Endodermal cell (in vitro differentiated cells): ENCODE measurements around the gene SPRED1. TPM values are rescaled to one million over a fixed set of nuclear protein-coding genes. Genes with fewer than 3 reads are reported as not detected.
A peak's percentile ranks its signal among the peaks of the same experiment; 100 is the strongest.

Source experiments
- DNase-seq: peaks from one replicate; pipeline ENCODE4 v3.0.0-alpha.2; 2017
- H3K27ac ChIP-seq: 2 replicates; pipeline ENCODE4 v1.5.1; 2013; ENCODE audit warnings: mild to moderate bottlenecking, low read depth, low read length, moderate library complexity
- H3K27me3 ChIP-seq: 2 replicates; pipeline ENCODE4 v1.6.1; 2013; ENCODE audit warnings: mild to moderate bottlenecking, low read length, moderate library complexity; ENCODE audit not compliant: insufficient read depth, control insufficient read depth, poor library complexity, severe bottlenecking
- H3K36me3 ChIP-seq: 2 replicates; pipeline ENCODE4 v1.7.0; 2013; ENCODE audit warnings: mild to moderate bottlenecking, low read length, moderate library complexity; ENCODE audit not compliant: control insufficient read depth, insufficient read depth
- H3K4me1 ChIP-seq: one replicate; pipeline ENCODE4 v1.7.0; 2013; ENCODE audit warnings: low read length; ENCODE audit not compliant: control insufficient read depth, insufficient read depth
- H3K4me3 ChIP-seq: 2 replicates; pipeline ENCODE4 v1.5.1; 2013; ENCODE audit warnings: mild to moderate bottlenecking, low read length, moderate library complexity
- H3K9ac ChIP-seq: 2 replicates; pipeline ENCODE4 v1.6.1; 2013; ENCODE audit warnings: mild to moderate bottlenecking, low read length, moderate library complexity; ENCODE audit not compliant: poor library complexity, severe bottlenecking; ENCODE audit errors: extremely low read depth
- H3K9me3 ChIP-seq: 2 replicates; pipeline ENCODE4 v1.6.1; 2013; ENCODE audit warnings: mild to moderate bottlenecking, low read length, moderate library complexity; ENCODE audit not compliant: control insufficient read depth
- H3K27ac Mint-ChIP-seq: 2 replicates; pipeline ENCODE4 v1.8.0; 2020; ENCODE audit warnings: mixed read lengths
- H3K27me3 Mint-ChIP-seq: 2 replicates; pipeline ENCODE4 v1.8.0; 2021; ENCODE audit warnings: mild to moderate bottlenecking, mixed read lengths; ENCODE audit not compliant: insufficient read depth
- H3K36me3 Mint-ChIP-seq: 2 replicates; pipeline ENCODE4 v1.8.0; 2020; ENCODE audit warnings: low read depth, mixed read lengths
- H3K4me1 Mint-ChIP-seq: 2 replicates; pipeline ENCODE4 v1.8.0; 2020; ENCODE audit warnings: mixed read lengths
- H3K4me3 Mint-ChIP-seq: 2 replicates; pipeline ENCODE4 v1.8.0; 2020; ENCODE audit warnings: mild to moderate bottlenecking, moderate library complexity, mixed read lengths
- H3K9me3 Mint-ChIP-seq: 2 replicates; pipeline ENCODE4 v1.8.0; 2020; ENCODE audit warnings: mild to moderate bottlenecking, mixed read lengths
- WGBS, 2 experiments: methylation state at CpG; one replicate each; pipeline versions ENCODE4 v1.1.5 to v1.1.7; 2013; ENCODE audit warnings: missing lambda C conversion rate in 2 of 2, mixed read lengths in 1 of 2; ENCODE audit not compliant: insufficient coverage in 1 of 2, insufficient read length in 1 of 2; 5-methylcytosine and 5-hydroxymethylcytosine counted together
- total RNA-seq, 2 donors: library from RNA; stranded (reverse); fragmentation: NEBNext Ultra II Directional in 1 of 2; extraction: Animal tissue kit (Norgen Biotek cat#: 25700) in 1 of 2; gene quantifications; 2 replicates in 1 of 2; 3 replicates in 1 of 2; pipeline ENCODE4 v1.2.1, GENCODE V29; 2021
- TF ChIP-seq, protein P1 (sequence below): fragments of 200-600 bp; sonication (generic); conservative IDR thresholded peaks from 2 replicates; pipeline ENCODE4 v1.5.0; 2021; ENCODE audit warnings: antibody characterized with exemption, mild to moderate bottlenecking

Gene SPRED1
- total RNA-seq, 2 donors from 2014 or later = 50.8 to 61.7 TPM

DNA sequence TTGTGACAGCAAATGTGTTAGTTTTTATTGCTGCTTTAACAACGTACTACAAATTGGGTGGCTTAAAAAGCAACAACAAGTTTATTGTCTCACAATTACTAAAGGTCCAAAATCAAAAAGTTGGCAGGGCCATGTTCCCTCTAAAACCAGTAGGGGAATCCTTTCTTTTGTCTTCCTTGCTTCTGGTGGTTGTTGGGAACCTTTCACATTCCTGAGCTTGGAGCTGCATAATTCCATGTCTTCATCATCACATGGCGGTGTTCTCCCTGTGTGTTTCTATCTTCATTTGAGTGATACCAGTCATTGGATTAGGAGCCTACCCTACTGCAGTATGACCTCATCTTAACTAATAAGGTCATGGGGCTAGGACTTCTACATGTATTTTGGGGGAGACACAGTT, 7.4 kb downstream of the SPRED1 start:
- Histone ChIP-seq H3K36me3 (peaks cover 16% of the 10 kb centered on the region), H3K4me1 (peaks cover 2% of the 10 kb centered on the region), H3K27ac (no peak overlapping the region), H3K9me3 (no peaks in the 10 kb centered on the region), H3K9ac (no peak overlapping the region), H3K27me3 (no peaks in the 10 kb centered on the region), H3K4me3 (peak overlapping the region; percentile 52)
- Mint-ChIP-seq H3K4me3 (no peak overlapping the region), H3K36me3 (no peaks in the 10 kb centered on the region), H3K9me3 (no peaks in the 10 kb centered on the region), H3K27me3 (no peaks in the 10 kb centered on the region), H3K4me1 (peaks cover 29% of the 10 kb centered on the region), H3K27ac (no peak overlapping the region)
- peak; percentile 52 for DNase-seq
- 73 to 77% methylated on average over 1 to 2 of the region's 2 CpGs for WGBS, 2 experiments
- TF ChIP-seq, protein P1, sequence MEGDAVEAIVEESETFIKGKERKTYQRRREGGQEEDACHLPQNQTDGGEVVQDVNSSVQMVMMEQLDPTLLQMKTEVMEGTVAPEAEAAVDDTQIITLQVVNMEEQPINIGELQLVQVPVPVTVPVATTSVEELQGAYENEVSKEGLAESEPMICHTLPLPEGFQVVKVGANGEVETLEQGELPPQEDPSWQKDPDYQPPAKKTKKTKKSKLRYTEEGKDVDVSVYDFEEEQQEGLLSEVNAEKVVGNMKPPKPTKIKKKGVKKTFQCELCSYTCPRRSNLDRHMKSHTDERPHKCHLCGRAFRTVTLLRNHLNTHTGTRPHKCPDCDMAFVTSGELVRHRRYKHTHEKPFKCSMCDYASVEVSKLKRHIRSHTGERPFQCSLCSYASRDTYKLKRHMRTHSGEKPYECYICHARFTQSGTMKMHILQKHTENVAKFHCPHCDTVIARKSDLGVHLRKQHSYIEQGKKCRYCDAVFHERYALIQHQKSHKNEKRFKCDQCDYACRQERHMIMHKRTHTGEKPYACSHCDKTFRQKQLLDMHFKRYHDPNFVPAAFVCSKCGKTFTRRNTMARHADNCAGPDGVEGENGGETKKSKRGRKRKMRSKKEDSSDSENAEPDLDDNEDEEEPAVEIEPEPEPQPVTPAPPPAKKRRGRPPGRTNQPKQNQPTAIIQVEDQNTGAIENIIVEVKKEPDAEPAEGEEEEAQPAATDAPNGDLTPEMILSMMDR = peak; percentile 65

DNA sequence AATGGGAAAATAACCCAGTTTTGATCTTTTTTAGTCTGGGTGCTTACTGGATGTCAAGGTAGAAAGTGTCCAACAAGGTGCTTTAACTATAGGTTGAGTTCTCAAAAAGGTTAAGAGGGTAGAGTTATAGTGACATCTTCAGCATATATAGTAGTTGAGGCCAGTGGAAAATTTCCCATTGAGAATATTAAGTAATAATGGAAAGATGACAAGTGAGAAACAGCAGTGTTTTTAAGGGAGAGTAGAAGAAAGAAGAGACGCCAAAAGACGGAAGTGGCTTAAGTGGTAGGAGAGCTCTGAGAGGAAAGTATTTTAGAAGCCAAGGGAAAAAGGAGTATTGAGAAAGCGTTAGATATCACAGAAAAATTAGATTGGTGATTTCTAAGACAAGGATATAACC, 10.6 kb downstream of the SPRED1 start:
- DNase-seq = no peak
- peaks cover 2% of the 10 kb centered on the region for H3K4me1 ChIP-seq
- Mint-ChIP-seq H3K36me3 (peaks cover 3% of the 10 kb centered on the region), H3K4me1 (peaks cover 9% of the 10 kb centered on the region), H3K4me3 (no peak overlapping the region), H3K9me3 (no peaks in the 10 kb centered on the region), H3K27me3 (no peaks in the 10 kb centered on the region), H3K27ac (no peak overlapping the region)
- H3K27me3 ChIP-seq = no peaks in the 10 kb centered on the region
- no peak overlapping the region for H3K9ac ChIP-seq
- 98 to 100% methylated on average over 3 of the region's 3 CpGs for WGBS, 2 experiments
- peak overlapping the region; percentile 2 for H3K4me3 ChIP-seq
- no peaks in the 10 kb centered on the region for H3K9me3 ChIP-seq
- TF ChIP-seq, protein P1 = no peak
- peaks cover 22% of the 10 kb centered on the region for H3K36me3 ChIP-seq
- H3K27ac ChIP-seq = no peak overlapping the region

GRCh38 chr15:38263996-38264395, 11.4 kb downstream of the SPRED1 start:
- Mint-ChIP-seq H3K27ac (no peak overlapping the region), H3K9me3 (no peaks in the 10 kb centered on the region), H3K27me3 (no peaks in the 10 kb centered on the region), H3K36me3 (peaks cover 8% of the 10 kb centered on the region), H3K4me3 (no peak overlapping the region), H3K4me1 (peaks cover 9% of the 10 kb centered on the region)
- no peaks in the 10 kb centered on the region for H3K27me3 ChIP-seq
- 99 to 100% methylated on average over 1 to 3 of the region's 3 CpGs for WGBS, 2 experiments
- no peak overlapping the region for H3K9ac ChIP-seq
- no peak for DNase-seq
- H3K4me1 ChIP-seq = peaks cover 2% of the 10 kb centered on the region
- H3K9me3 ChIP-seq = no peaks in the 10 kb centered on the region
- no peak overlapping the region for H3K27ac ChIP-seq
- H3K4me3 ChIP-seq = no peak overlapping the region
- TF ChIP-seq, protein P1 = no peak
- peaks cover 28% of the 10 kb centered on the region for H3K36me3 ChIP-seq
